Measurements from ENCODE around the gene USP5. TPM values are rescaled to one million over a fixed set of nuclear protein-coding genes. Genes with fewer than 3 reads are reported as not detected.

The USP5 gene
- polyA plus RNA-seq, 1 of the 3 experiments (the other 2 are of a cell fraction), result 97.2 TPM

DNA sequence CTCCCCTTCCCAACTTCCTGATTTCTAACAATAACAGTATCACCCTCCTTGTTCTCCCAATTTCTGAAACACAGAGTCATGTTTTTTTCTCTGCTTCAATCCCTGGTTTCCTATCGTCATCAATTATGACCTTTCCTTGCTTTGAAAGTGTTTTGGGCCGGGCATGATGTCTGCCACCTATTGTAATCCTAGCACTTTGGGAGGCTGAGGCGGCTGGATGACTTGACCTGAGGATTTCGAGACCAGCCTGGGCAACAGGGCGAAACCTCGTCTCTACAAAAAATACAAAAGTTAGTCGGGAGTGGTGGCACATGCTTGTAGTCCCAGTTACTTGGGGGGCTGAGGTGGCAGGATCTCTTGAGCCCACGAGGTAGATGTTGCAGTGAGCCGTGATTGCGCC, 42.9 kb upstream of the USP5 start (continued):
- TF ChIP-seq CTCF (IDR thresholded peaks at IDR 0.05), result no peak
- TF ChIP-seq SIN3A (IDR thresholded peaks at IDR 0.05; ENCODE audit: borderline replicate concordance, low read depth, low read length), result no peak
- no peak for TF ChIP-seq IRF3 (IDR thresholded peaks at IDR 0.05; ENCODE audit: low read depth, low read length)
- TF ChIP-seq FOSL2 (IDR thresholded peaks at IDR 0.05; ENCODE audit: borderline replicate concordance, low read depth), result no peak
- no peak for TF ChIP-seq FOXJ3 (CRISPR knock-in tag; IDR thresholded peaks at IDR 0.05)

DNA sequence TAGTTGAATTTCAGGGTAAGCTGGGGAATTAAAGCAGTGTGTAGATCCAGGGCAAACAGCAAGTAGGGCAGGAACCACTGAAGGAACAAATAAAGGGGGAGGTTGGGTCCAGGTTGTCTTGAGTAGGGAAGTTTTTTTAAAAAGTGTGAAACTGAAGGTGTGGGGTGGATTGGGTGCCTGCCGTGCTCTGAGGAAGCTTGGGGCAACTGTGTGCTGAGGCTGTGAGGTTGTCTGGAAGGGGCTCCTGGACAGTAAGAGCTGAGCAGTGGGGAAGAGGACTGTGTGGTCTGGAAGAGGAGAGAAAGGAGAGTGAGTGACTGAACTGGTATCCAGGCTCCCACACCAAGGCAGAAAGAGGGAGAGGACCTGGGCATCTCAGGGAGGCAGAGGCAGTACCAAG, 41.2 kb upstream of the USP5 start:
- Histone ChIP-seq H3K9ac (no peak overlapping the region), H3F3A (replicated peaks; ENCODE audit: insufficient read depth) (no peaks in the 10 kb centered on the region), H2AFZ (ENCODE audit: low read depth) (no peak overlapping the region), H3K4me3 (ENCODE audit: low read depth in 2 of 2, low read length in 1 of 2) (no peak overlapping the region), H3K36me3 (replicated peaks in 1 of 2; ENCODE audit: control insufficient read depth in 1 of 2, insufficient read depth in 2 of 2, low read length in 1 of 2) (no peaks in the 10 kb centered on the region), H3K9me3 (no peaks in the 10 kb centered on the region), H3K9me2 (no peaks in the 10 kb centered on the region), H3K27me3 (ENCODE audit: insufficient read depth) (no peaks in the 10 kb centered on the region), H4K20me1 (ENCODE audit: insufficient read depth) (no peaks in the 10 kb centered on the region), H3K4me2 (no peak overlapping the region), H3K4me1 (ENCODE audit: control insufficient read depth in 1 of 2, insufficient read depth in 2 of 2, low read depth in 1 of 2, low read length in 1 of 2) (peaks cover 0 to 1% of the 10 kb centered on the region in 2 experiments; a peak in 1 of 4 replicates), H3K27ac (ENCODE audit: low read depth in 2 of 2, low read length in 1 of 2) (no peak overlapping the region), H3K79me2 (ENCODE audit: insufficient read depth) (no peaks in the 10 kb centered on the region)
- ChIA-PET CTCF (interaction anchor here (0.6 to 5.3 kb wide), 5 partner anchors 12 to 206 kb away, joined by 3 to 26 read pairs (median 5); partner anchors contain the start of gene MLF2), POLR2A (interaction anchor here (0.6 kb wide), 1 partner anchor 372 kb away, joined by 3 read pairs; no protein-coding TSS in a partner anchor)
- TF ChIP-seq CHD2 (IDR thresholded peaks at IDR 0.05; ENCODE audit: low read length, partially characterized antibody), result no peak
- TF ChIP-seq MEF2A (IDR thresholded peaks at IDR 0.05; ENCODE audit: borderline replicate concordance, low read depth), result no peak
- TF ChIP-seq RFX5 (IDR thresholded peaks at IDR 0.05; ENCODE audit: low read length), result no peak
- TF ChIP-seq SIN3A (IDR thresholded peaks at IDR 0.05; ENCODE audit: borderline replicate concordance, low read depth, low read length), result no peak
- no peak for TF ChIP-seq REST (IDR thresholded peaks at IDR 0.05; ENCODE audit: low read depth, low read length)
- TF ChIP-seq NRF1 (IDR thresholded peaks at IDR 0.05; ENCODE audit: low read depth, low read length), result no peak
- TF ChIP-seq, protein P1, sequence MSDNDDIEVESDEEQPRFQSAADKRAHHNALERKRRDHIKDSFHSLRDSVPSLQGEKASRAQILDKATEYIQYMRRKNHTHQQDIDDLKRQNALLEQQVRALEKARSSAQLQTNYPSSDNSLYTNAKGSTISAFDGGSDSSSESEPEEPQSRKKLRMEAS (IDR thresholded peaks at IDR 0.05; ENCODE audit: low read depth), result no peak
- no peak for TF ChIP-seq FOXM1 (IDR thresholded peaks at IDR 0.05; ENCODE audit: low read depth)
- 94% methylated on average over 1 of the region's 1 CpG for WGBS (ENCODE audit: low lambda C conversion rate)
- no peak for DNase-seq
